GM19239 (cell line): ENCODE results near the gene VANGL1.

ENCODE experiments used
- DNase-seq: peaks from one replicate; pipeline ENCODE4 v3.0.0; 2011; ENCODE audit warnings: low spot score; ENCODE audit not compliant: insufficient read length
- FAIRE-seq: peaks from 2 replicates; lab custom pipeline; 2011; peaks lifted over from hg19 to GRCh38; lab: Jason Lieb, UNC

Gene VANGL1

DNA sequence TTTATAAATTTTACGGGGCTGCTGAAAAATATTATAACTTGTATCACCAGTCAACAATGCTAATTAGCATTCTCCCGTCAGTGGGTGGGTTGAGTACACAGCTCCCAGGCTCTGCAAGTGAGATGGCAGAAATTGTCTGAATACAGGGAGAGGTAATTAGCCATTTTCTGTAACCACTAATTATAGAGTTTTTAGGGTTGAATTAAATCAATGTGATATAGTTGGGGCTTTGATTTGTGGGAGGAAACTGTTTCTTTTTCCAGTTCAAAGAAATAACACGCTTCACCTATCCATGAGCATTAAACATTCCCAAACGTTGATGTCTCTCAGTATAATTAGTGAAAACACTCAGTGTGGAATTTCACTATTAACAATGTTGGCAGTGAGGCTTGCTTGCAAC is 1.5 kb downstream of the VANGL1 start:
- DNase-seq (no peak), FAIRE-seq (no peak)

DNA sequence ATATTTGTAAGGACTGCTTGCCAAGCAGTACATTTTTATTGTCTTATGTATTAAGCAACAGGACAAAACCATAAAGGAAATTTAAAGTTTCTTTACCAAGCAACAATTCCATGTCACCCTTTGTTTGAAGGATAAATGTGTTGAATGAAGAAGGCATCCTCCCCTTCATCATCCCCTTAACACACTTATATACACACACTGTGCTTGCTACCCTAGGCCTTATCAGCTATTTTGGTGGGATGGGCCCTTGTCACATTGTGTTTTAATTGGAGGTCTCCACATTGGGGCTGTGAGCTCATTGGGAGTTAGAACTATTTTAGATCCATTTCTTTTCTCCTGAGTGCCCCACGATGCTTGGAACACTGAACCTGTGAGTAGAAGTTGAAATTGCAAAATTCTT is 1.9 kb downstream of the VANGL1 start:
- DNase-seq (no peak), FAIRE-seq (no peak)

DNA sequence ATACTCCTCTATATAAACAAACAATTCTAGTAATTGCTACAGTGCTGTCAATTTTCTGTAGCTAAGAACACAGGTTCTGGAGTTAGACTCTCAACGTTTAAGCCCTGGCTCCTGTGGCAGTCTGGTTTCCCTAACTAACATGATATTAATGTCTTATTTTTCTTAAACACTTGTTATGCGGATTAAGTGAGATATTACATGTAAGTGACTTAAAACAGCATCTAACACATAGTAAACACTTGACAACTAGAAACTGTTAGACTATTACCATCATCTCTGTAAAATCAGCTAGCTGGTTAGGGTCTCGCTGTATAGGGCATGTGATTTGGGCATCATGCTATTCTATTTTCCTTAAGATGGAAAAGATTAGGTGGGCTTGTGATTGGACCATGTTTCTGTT is 2.3 kb downstream of the VANGL1 start:
- no peak for DNase-seq
- no peak for FAIRE-seq

DNA sequence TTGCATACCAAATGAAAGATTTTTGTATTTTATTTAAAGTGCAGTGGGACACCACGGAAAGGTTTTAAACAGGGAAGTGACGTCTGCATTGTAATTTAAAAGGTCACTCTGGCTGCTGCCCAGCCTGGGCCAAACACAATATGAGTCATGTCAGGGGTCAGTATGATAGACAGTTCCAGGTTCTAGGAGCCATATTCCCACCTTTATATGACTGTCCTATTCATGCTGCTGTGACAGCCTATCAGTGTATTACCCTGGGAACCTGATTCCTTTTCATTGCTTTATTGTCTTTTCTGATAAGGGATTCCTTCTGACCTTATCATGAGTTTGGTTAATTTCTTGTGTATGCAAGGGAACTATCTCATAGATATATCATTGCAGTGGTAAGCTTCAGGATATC is 5.3 kb downstream of the VANGL1 start:
- no peak for DNase-seq
- no peak for FAIRE-seq

DNA sequence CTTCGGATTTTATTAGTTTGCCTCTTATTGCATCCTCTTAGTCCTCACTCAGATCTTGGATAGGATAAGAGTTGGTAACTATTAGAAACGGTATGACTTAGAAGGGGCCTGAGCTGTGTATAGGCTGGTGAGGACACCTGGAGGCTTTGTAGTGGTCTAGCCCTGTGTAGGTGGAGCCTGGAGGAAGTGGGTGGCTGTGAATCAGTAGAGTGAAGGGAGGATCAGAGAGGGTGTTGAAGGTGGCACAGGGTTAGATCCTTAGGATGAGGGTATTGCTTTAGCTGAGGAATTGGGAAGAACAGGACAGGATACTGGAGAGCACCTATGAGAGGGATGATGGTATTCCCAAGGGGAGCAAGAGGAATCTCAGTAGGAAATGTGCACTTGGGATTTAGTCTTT is 5.7 kb downstream of the VANGL1 start:
- FAIRE-seq (no peak), DNase-seq (no peak)

DNA sequence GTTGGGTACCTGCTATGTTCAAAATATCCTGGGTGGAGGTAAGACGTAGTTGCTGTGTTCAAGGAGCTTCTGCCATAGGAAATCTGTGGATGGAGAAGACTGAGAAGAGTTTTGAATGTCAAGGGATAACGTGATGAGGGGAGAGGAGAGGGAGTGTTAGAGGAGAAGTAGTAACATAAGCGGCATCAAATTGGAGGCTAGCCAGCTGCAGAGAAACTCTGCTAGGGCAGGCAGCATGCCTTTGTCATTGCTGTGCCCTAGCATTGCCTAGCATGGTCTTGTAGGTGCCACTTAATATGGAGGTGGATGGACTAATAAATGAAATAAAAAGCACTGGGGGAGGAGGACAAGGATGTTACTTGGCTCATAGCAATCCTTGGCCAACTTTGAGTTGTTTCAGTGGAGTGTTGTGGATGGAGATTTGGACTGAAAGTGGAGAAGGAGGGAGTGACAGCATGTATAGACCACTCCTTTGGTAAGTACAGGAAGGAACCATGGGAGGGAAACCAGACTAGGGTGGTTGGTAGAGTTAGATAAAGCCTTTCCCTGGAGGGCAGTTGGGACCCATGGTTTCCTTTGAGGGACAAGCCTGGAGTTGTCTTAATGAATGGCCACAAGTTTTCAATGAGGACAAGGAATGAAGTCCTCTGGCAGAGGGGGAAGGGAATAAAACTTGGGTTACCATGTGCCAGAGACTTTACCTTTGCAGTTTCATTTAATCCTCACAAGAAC is 6.3 kb downstream of the VANGL1 start:
- FAIRE-seq (no peak), DNase-seq (no peak)

DNA sequence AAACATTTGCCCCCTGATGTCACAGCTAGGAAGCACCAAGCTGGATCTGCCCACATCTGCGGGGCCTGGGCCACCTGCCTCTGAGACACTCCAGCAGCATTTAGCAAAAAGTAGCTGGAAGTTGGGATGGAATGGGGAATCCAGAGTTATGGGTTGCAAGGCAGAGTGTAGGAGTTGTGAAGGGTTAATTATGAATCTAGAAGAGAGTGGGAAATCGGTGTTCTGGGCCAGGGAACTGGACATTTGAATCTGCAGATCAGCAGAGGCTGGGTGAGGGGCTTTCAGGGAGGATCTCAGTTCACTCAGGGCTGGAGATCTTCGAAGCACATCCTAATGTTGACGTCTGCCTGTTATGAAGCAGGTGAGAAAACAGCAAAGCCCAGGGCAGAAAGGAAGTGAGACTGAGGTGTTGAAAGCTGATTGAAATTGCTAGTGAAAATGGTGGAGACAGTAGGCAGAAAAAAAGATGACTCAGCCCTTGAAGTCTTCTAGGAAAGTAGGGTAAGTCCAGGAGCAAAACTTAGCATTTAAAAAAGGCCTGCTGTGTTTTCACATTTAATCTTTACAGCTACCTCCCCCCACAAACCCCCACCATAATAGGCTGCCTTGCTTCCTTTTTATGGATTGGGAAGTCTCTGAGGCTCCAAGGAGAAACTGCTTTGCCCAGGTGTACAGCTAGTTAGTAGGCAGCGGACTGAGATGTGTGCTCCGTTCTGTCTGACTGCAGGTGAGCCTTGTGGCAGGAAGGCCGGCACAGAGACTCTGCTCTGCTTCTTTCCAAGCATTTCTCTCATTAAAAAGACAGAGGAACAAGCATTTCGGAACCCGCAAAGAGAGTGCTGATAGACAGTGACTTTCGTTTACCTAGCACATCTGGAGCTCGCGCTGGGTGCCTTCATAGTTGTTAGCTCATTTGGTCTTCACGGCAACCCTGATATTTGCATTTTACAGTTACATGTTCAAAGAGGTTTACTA is 7.2 kb downstream of the VANGL1 start:
- FAIRE-seq = peak; percentile 90
- DNase-seq = peak; percentile 47

DNA sequence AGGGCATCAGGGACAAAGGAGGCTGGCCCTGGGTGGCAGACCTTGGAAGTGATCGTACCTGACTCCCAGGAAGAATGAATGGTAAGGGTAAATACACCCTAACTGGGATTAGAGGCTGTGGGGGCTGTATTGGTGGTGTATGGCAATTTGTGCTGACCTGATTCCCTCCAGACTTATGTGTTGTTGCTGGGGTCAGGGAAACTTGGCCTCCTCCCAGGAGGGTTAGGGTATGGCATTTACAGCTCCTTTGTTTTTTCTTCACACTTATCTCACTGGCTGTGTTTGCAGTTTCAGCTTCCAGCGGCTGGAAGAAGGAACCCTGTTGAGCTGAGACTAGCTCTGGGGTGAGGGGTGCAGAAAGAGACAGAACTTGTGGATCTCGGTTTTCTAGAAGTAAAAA is 8.2 kb downstream of the VANGL1 start:
- DNase-seq = no peak
- no peak for FAIRE-seq

DNA sequence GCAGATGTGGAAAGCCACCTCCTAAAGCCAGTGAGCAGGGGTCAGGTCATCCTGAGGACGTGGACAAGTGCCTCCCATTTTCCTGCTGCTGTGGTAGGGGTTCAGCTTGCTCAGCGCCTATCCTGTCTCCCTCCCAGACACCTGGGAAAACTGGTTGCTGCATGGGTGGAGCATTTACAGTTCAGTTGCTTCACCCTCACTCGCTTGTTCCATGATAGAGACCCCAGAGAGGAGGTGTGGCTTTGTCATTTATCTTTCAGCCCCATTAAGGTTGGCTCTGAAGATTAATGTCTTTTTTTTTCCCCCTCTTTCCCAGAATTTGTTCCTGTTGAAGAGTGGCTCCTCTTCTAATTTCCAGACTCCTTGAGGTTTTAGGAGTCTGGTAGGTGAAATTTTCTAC is 9.2 kb downstream of the VANGL1 start:
- FAIRE-seq (no peak), DNase-seq (no peak)

DNA sequence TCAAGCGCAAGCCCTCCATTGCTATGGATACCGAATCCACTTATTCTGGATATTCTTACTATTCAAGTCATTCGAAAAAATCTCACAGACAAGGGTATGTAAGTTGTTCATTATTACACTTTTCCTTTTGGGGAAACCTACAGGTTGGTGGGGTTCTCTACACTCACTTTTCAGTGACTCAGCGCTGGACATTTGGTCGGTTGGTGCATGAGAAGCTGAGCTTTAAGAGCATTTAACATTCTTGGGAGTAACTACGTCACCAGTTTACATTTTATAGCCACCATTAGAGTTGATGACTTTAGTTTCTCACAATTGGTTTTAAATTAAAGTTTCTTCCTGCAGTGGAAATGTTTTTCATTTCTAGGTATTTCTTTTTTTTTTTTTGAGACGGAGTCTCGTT is 9.6 kb downstream of the VANGL1 start:
- no peak for DNase-seq
- no peak for FAIRE-seq

DNA sequence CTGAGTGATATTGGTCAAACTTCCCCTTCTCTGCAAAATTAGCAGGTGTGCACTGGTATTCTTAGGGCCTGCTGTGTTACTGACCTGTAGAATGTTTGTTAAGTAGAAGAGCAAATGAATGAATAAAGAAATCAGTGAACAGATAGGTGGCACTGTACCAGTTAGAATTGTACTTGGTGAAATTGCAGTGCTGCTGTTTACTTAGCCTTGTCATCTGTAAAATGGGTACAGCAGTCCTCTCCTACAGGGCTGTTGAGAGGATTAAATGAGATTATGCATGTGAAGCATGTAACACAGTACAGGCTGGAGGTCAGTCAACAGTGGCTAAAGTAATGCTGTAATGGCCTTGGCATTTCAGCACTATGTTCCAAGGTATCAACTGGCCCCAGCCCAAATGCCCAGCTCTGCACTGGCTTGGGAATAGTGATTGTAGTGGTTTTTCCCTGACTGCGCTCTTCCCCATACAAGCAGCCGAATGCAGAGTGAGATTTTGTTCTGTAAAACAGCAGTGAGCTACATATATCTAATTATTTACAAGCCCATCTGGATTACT is 10.5 kb downstream of the VANGL1 start:
- no peak for FAIRE-seq
- no peak for DNase-seq

DNA sequence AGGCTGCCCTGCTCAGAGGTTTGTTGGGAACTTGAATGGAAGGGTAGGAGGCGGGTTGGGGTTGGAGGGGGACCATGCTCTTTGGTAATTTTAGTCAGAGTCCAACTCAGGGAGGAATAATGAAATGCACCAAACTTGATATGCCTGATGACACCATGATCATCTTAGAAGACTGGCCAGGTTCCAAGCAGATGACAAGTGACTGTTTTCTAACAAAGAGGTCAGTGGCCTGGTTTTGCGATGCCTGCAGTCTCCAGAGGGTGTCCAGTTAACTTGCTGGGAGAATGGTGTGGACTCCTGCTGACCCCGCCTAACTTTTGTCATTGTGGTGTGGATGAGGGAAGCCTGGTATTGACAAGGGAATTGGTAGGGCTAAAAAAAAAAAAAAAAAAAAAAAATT is 12.4 kb downstream of the VANGL1 start:
- DNase-seq (no peak), FAIRE-seq (no peak)

DNA sequence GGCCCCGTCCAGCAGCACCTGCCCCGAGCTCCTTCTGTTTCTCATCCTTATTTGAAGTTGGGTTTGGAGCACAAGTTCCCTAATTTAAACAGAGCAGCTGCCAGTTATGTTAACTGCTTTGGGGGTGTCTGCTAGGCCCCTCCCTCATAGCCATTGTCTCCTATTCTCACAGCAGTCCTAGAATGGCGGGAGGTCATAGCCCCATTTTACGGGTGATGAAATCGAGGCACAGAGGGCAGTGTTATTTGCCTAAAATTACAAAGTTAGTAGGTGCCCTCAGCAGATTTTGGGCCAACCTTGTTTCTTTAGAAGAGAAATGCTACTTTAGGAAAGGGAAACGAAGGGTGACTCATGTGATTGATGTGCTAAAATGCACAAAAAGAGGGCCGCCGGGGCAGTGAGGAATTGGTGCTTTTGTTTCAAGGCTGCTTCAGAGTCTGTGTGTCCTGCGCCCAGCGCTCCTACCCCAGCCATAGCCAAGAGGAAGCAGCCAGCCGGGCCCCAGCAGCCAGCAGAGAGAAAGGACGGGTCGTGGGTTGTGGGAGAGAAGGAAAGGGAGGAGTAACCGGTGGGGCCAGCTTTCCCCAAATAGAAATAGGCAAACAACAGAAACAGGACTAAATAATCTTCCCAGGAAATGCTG is 13.0 kb downstream of the VANGL1 start:
- FAIRE-seq = no peak
- DNase-seq = no peak

DNA sequence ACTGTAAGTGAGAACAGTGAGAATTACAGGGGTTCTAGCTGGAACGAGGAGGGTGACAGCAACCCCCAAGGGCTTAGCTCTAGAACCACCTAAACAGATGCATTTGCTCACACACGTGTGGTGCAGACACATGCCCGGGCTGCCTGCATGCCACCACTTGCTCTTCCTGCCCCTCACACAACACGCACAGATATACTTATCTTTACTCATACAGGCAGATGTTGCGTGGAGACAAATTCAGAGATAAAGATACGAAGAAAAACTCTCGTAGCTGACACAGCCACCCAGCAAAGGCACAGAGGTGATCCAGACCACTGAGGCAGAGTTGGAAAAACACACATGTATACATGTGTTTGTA is 13.5 kb downstream of the VANGL1 start:
- no peak for FAIRE-seq
- no peak for DNase-seq

DNA sequence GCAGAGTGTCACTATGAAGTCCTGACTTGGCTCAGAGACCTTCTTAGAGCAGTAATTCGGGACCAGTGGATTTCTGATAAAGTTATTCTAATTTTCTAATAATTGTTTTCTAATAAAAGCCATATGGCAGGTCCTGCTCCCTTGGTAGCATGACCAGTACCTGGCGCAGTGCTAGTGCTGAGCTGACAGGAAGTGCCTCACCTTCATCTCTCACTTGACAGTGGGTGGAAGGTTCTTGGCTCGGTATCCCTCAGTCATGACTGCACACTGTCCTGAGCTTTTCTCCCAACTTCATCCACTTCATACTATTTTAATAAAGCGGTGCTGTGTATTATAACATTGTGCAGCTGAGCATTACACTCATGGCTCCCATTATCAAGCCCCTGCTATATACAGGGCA is 14.1 kb downstream of the VANGL1 start:
- no peak for DNase-seq
- no peak for FAIRE-seq

DNA sequence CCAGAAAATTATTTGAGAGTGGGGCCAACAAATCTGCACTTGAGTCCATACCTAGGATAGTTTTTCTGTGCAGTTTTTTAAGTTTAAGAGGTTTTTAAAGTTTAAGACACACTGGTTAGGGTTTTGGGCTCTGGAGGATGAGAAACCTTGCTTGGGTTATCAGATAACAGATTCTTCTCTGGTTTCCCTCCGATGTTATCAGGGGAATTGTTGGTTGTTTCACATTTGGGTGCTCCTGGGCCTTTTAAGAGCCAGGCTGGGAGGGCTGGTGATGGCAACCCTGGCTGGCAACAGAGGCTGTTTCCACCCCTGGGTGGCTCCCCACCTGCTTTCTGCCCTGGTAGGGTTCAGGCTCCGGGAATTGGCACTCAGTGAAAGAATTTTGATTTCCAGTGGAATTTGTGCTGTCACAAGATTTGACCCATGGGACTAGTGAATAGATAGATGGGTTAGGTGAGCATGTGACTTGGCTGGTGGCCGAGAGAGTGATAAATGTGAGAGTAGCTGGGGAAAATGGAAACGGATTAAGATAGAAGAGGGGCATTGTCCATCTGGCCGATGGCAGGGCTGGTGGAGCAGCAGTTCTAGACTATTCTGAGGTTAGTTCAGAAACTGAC is 14.8 kb downstream of the VANGL1 start:
- DNase-seq (no peak), FAIRE-seq (no peak)

DNA sequence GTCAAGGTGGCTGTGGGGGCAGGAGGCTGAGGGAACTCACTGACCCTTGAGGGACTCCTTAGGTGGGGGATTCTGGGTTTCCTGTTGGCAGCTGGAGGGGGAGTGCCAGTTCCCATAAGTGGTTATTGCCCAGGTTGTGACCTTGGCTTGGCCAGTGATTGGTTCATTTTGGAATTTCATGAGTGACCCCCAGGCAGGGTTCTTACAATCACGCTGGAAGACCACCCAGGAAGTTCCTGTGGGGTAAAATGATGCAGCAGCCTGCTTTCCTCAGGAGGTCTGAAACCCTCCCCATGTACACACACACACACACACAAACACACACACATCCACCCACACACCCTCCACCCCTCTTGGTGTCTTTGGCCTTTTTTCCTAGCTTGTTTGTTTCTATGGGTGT is 16.9 kb downstream of the VANGL1 start:
- FAIRE-seq = no peak
- DNase-seq = no peak

DNA sequence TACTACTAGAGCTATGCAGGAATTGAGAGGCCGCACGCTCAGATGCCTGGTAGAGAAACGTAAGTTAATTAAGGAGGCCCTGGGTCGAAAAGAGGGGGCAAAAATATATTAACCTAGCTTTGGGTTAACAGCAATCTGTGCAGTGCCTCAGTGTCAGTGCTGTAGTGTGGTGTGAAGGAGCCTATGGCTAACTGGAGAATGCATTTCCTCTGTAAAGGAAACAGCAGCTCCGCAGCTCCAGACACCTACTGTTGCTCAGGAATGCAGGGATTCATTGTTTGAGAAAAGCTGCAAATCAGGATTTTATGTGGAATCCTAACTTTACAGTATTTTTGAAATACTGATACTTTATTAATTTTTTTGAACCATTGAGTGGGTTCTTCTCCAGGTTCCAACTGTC is 18.4 kb downstream of the VANGL1 start:
- FAIRE-seq = no peak
- DNase-seq = no peak

DNA sequence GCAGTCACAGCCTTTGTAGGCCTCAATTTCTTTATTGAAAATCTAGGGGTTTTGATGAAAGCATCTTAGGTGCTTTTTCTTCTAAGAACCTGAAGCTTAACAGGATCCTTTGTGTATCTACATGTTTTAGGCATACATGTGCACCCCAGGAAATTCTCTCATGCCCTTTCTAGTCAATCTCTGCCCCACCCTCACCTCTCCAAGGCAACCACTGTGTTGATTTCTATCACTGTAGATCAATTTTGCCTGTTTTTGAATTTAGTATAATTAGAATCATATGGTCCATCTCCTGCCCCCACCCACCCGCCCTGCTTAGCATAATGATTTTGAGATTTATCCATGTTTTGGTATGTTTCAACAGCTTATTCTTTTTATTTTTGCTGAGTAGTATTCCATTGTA is 19.4 kb downstream of the VANGL1 start:
- no peak for FAIRE-seq

DNA sequence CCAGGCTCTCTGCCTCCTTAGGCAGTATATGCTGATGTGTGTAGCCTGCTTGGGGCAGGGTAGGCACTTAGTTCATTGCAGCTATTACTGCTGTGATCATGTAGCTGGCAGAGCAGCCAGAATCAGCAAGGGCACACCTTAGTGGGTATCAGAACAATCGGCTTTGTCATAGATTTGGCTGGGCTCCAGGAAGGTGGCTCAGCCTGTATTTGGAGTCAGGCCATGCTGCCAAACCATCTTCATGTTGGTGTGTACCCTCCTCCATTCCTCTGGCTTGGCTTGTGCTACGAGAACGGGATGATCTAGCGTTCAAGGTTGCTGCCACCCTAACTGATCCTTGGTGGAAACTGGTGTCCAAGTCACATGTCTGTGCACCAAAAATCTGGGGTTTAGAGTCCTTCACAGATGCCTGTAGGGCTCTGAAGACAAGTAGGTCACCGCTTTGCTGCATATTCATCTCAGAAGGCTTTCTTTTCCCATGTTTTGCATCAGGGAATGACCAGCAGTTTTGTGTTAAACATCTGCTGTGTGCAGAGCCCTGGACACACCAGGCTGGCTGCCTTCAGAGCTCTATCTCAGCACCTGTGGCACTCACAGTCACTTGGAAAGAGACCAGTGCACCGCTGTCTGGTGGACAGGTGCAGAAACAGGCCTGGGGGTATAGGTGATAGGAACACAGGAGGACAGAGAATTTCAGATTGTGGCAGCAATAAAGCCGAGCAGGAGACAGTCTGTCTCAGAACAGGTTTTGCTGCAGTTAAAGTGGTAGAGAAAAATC is 23.7 kb downstream of the VANGL1 start:
- DNase-seq (no peak), FAIRE-seq (no peak)

More for the DNA sequence above, 19.4 kb downstream of the VANGL1 start:
- DNase-seq = no peak
